GM18868 (cell line): ENCODE results near the gene DPP10.

Experiments
- ATAC-seq: cut with Tn5 transposase; IDR thresholded peaks from one replicate; pipeline ENCODE4 v1.9.1; 2021; ENCODE audit warnings: mild to moderate bottlenecking, moderate library complexity; ENCODE audit not compliant: unreplicated experiment

The DPP10 gene

DNA sequence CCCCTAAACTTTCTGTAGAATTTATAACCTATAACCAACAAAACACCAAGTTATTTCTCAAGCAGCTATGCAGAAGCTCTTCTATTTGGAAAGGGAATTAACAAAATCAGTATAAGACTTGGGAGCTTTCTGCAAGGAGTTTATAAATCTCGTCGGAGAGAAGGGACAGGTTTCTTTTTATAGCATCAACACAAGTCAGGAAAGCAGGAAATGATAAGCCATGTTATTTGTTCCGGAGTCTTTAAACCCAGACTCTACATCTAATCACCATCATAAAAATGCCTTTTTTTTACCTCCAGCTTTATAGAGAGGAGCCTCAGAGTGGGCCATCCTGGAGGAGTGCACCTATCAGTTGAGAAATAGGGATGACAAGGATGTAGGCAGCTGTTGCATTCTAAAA is 137.1 kb downstream of the DPP10 start:
- no peak for ATAC-seq

DNA sequence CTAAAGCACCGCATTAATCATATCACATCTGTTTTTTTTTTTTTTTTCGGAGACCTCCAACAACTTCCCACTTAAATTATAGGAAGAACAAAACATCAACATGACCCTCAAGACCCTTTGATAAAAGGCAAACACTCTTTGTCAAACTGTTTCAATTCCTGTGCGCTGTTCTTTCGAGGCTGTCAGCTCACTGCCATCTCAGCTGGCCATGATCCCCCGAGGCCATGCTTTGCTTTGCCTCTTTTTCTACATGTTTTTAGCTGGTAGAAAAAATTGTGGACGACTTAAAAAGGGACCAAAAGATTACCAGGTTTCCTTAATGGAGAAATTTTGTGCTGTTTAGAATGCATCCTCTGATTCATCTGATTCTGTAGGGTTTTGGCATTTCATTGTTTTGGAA is 138.2 kb downstream of the DPP10 start:
- no peak for ATAC-seq

GRCh38 chr2:114598329-114598728 is 155.9 kb downstream of the DPP10 start:
- ATAC-seq: no peak

DNA sequence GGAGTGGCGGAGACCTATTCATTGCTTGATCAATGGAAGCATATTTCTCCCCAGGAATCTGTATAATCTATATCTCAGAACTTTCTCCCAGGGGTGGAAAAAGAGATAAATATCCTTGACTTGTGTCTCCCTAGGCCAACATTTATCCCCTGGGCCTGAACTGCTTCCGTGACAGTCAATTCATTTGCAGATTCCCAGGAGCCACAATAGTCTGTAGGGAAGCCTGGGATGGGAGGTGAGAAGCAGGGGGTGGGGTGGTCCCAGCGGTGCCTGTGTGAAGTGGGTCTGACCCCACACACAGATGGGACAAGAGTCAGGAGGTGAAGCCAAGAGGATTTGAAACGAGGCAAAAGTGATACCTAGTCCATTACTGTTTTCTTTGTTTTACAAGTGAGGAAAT is 166.8 kb downstream of the DPP10 start:
- ATAC-seq: no peak

- ATAC-seq: no peak
Observed at GRCh38 chr2:114609801-114610200, 167.4 kb downstream of the DPP10 start.

DNA sequence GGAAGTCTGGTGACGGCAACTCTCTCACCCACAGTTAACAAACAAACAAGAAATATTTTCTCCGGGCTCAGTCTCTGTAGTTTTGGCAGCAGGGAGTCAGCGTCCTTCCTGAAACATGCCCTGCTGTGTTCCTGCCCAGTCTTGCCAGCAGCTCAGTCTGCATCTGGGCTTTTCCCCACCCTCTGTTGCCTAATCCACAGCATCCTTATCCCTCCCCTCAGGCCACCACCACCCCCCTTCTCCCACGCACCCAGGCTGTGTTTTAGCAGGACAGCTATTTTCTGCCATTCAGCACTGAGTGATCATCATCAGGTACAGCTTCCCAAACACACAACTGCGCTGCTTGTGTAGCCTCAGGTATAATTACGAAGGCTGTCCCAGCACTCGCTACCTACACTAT is 168.2 kb downstream of the DPP10 start:
- ATAC-seq: no peak

DNA sequence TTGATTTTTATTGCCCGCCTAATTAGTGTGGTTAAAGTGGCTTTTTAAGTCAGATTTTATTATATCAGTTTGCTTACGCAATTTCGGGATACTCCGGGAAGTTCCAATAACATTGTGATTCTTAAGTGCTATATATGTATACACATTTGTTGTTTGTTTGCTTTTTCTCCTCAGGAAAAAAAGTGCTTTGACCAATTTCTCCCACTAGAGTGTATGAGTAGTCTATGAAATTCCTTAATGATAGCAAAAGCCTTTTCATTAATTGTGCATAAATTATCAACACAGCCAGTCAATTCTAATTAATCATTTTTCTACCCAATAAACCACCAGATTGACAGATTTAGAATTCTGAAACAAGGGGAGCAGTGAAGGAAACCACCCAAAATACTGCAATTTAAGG is 172.2 kb downstream of the DPP10 start:
- ATAC-seq: no peak

DNA sequence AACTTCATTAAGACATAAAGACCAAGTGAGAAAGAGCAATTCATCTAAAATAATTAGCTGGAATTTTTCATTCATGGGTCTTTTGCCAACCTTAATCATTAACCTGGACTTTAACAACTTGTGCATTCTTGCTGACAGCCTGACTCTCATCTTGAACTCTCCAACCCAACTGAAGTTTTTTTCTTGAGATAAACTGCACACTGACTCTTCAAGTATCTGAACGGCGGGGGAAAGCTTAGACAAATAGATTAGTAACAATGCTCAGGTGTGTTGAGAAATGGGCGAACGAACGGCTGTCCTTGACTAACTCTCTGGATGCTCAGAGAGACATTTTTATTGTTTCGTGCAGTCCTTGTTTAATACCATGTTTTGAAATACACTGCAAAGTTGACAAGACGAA is 186.0 kb downstream of the DPP10 start:
- no peak for ATAC-seq

DNA sequence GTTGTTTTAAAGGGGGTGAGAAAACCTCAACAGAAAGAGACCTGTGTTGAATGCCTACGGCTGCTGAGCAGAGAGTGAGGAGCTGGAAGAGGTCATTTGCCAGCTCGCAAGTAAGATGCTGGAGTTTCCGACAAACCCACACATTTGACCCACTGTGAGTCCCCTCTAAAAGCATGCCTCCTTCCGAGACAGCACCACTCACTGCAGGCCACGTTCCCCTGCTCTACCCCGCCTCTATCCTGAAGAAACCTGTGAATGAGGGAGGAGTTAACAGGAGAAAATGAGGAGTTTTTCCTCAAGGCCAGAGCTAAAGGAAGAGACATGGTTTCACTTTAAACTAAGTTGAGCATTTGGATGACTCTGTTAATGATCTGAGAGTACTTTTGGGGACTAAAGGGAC is 188.7 kb downstream of the DPP10 start:
- no peak for ATAC-seq

DNA sequence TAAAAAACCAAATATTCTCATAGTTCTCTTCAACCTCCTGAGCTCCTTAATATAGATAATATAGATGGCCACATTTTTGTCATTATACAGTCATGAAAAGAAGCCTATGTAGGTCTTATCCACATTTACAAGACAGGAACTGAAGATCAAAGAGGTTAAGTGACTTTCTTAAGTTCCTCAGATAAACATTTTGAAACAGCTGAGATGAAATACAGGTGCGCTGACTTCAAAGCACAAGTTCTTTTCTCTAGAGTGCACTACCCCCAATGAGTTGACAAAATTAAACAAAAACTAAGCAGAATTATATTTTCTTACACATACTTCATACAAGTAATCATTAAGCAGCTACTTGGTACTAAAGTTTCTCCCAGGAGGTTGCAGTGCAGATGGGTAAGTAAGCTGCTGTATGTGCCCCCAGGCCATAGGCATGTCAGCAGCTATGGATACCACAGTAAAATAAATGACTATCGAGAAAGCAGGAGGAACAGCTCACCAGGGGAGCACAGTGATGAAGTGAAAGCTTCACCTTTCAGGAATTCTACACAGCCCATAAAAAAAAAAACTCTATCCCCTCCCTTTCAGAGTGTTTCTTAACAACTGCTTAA is 199.8 kb downstream of the DPP10 start:
- ATAC-seq: no peak

GRCh38 chr2:114642988-114643553 is 200.6 kb downstream of the DPP10 start:
- ATAC-seq: no peak

DNA sequence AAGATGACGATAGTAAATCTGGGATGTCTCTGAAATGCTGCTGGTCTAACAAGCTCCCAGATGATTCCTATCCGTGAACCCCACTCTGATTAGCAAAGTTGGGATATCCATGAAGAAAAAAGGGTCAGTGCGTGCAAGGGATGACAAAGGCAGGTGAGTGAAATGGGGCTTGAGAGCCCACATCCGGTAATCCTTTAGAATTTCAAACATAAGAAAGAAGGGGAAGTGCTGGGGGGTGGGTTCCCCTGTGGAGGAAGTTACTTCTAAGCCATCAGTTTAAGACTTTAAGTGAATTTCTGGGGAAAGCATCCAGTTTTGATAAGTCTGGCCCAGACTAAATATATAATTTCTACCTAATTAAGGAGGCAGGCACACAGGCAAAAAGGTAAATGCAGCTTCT is 209.5 kb downstream of the DPP10 start:
- no peak for ATAC-seq

- ATAC-seq: no peak
Observed at GRCh38 chr2:114659880-114660279, 217.4 kb downstream of the DPP10 start.

DNA sequence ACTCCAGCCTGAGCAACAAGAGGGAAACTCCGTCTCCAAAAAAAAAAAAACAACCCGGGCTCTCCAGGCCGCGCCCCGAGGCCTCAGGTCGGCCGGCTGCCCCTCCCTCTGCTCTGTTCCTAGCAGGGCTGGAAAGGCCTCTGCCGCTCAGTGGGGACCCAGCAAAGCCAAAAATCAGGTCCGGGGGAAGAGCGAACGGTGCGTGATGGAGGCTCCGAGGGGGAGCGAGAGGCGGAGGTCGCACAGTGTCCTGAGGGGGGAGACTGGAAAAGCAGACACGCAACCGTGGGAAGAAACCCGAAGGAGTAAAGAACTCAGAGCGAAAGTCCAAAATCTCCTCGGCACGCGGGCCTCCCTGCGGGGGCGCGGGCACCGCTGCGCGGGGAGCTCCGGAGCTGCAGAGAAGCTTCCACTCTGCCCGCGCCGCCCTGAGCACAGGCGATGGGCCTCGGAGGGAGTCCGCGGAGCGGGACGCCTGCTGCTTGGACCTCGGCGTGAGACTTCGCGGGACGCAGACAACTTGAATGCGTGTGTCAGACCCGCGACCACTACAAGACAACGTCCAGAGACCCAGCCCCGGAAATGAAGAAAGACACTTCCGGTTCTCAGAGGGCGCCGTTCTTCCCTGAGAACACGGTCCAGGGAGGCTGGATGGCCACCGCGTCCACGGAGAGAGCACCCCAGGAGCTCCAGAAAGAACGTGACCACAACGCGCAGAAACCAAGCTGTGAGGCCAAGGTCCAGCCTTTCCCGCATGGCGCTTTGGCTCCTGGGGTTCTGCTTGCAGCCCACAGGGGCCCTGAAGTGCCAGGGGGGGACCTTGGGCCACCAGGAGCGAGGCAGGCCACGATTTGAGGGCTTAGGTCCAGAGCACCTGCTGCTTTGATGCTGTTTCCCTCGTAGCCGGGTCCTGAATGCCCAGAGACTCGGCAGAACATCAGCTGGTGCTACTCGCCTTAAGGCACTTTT is 219.8 kb downstream of the DPP10 start:
- ATAC-seq: no peak

- ATAC-seq: no peak
Observed at GRCh38 chr2:114668415-114668814, 226.0 kb downstream of the DPP10 start.

DNA sequence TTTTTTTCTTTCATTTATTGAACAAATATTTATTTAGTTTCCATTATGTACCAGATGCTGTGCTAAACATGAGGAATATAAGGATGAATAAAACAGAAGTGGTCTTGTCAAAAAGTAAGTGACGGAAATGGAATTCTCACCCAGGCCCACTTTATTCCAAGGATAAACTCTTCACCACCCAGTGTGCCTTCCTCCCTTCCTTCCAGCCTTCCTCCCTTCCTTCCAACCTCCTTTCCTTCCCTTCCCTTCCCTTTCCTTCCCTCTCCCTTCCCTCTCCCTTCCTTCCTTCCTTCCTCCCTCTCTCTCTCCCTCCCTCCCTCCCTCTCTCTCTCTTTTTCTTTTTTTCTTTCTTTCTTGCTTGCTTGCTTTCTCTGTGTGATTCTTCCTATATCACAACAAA is 240.8 kb downstream of the DPP10 start:
- ATAC-seq: no peak

DNA sequence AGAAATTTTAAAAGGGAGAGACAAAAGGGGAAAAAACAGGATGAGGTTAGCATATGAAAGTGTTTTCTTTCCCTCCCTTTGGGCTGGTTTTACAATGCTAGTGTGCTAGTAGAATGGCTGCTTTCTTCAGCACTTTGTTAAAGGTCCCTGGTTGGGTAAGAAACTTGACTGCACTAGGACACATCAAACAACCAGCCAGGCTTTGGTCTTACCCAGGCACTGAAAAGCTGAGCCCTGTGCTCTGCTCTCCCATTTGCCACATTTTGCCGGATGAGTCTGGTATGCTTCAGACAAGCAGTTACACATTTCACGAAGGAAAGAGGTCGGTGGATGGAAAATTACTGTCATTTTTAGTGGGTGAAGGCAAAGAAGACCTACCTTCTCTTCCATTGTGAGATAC is 242.0 kb downstream of the DPP10 start:
- no peak for ATAC-seq

- ATAC-seq: no peak
Observed at GRCh38 chr2:114685102-114685501, 242.7 kb downstream of the DPP10 start.

GRCh38 chr2:114688241-114688640 is 245.8 kb downstream of the DPP10 start:
- ATAC-seq: no peak

DNA sequence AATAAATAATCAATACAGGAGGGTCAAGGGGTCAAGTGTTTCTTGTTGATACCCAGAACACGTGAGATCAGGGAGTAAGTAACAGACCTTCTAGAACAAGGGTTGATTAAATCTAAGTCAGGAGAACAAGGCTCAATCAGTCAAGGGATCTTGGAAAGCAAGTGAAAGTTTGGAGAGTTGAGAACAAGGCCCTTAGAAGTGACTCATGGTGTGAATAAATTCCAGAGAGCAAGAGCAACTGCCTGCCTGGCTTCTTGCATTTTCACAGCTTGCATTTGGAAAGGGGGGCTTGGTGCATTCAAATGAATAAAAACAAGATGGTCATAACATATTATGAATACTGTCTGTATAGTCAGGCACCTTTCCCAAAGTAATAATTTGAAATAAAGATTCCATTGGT is 256.1 kb downstream of the DPP10 start:
- ATAC-seq: no peak

DNA sequence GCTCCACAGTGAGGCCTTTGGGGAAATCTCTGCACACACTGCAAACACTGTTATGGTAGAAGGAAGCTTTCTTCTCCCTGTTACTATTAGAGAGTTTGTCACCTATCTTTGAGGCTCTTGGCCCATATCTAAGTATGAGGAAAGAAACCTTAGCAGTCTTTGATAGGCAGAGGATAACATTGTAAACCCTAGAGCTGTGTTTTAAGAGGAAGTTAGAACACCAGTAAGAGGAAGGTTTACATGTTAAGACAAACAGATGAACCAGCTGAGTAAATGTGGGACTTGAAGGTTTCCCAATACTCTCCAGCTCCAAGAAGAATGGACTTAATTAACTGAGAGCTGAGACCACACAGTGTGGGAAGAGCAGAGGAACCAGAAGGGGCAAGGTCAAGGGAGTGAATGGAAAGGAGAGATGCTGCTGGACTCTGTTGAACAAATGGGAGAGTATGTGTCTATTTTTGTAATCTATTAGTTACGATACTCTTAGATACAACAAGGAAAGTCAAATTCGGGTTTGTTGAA is 257.0 kb downstream of the DPP10 start:
- ATAC-seq: no peak

- ATAC-seq: no peak
Observed at GRCh38 chr2:114700440-114700839, 258.0 kb downstream of the DPP10 start.
